Body of pancreas (tissue), 4 donors: Measurements from ENCODE around the gene RFTN1. TPM values are rescaled to one million over a fixed set of nuclear protein-coding genes. Genes with fewer than 3 reads are reported as not detected.

Experiments
- ATAC-seq: fragments of 150-250 bp; one replicate; pipeline ENCODE4 v1.9.1; 2016
- DNase-seq, 4 donors: peaks; one replicate each; pipeline ENCODE4 v3.0.0-alpha.2; 2019
- H3K27ac ChIP-seq, 4 donors: fragments of 200-600 bp; sonication (generic); 1 replicate in 3 of 4; 2 replicates in 1 of 4; pipeline versions ENCODE4 v1.5.1 to v1.6.1; 2016 to 2019; ENCODE audit warnings: mild to moderate bottlenecking in 1 of 4, mixed read lengths in 1 of 4, moderate library complexity in 1 of 4
- H3K27me3 ChIP-seq, 2 donors: fragments of 200-600 bp; sonication (generic); one replicate each; pipeline ENCODE4 v1.6.0; 2016; ENCODE audit warnings: mild to moderate bottlenecking in 1 of 2
- H3K36me3 ChIP-seq, 2 donors: fragments of 200-600 bp; sonication (generic); replicated peaks in 1 of 2; 2 replicates each; pipeline ENCODE4 v1.5.1; 2016; ENCODE audit warnings: low read depth in 2 of 2; ENCODE audit not compliant: insufficient read depth in 1 of 2
- H3K4me1 ChIP-seq: fragments of 200-600 bp; sonication (generic); one replicate; pipeline ENCODE4 v1.6.0; 2016
- H3K4me3 ChIP-seq, 2 donors: fragments of 200-600 bp; sonication (generic); 1 replicate in 1 of 2; 2 replicates in 1 of 2; pipeline ENCODE4 v1.5.1; 2016 to 2019
- H3K9me3 ChIP-seq, 3 donors: fragments of 200-600 bp; sonication (generic); 1 replicate in 2 of 3; 2 replicates in 1 of 3; pipeline ENCODE4 v1.5.1; 2016
- POLR2A ChIP-seq, 3 donors: fragments of 450-650 bp; IDR thresholded peaks; one replicate each; pipeline ENCODE4 v1.6.1; 2016; ENCODE audit warnings: antibody characterized with exemption in 3 of 3, mild to moderate bottlenecking in 2 of 3
- WGBS, 2 donors: methylation state at CpG; one replicate each; pipeline ENCODE4 v1.1.5; 2017; 5-methylcytosine and 5-hydroxymethylcytosine counted together
- intact Hi-C: fragments of 100-400 bp; cut with DNase I; formaldehyde crosslinking; loops from one replicate; pipeline ENCODE4 v1.15.1; 2023
- total RNA-seq, 2 donors: library from RNA; depleted of rRNA; stranded (reverse); fragments of >200 nt; gene quantifications; one replicate each; pipeline ENCODE4 v1.1.0, GENCODE V29; 2016
- TF ChIP-seq, protein P1 (sequence below), 7 experiments: fragments of 450-650 bp in 4 of 7; fragments of 200-600 bp in 3 of 7; sonication (generic) in 3 of 7; IDR thresholded peaks; one replicate each; pipeline ENCODE4 v1.5.1; 2016 to 2019; ENCODE audit warnings: antibody characterized with exemption in 7 of 7

RFTN1 gene
- total RNA-seq, 2 donors from 2014 or later, result 6.5 to 28.0 TPM

DNA sequence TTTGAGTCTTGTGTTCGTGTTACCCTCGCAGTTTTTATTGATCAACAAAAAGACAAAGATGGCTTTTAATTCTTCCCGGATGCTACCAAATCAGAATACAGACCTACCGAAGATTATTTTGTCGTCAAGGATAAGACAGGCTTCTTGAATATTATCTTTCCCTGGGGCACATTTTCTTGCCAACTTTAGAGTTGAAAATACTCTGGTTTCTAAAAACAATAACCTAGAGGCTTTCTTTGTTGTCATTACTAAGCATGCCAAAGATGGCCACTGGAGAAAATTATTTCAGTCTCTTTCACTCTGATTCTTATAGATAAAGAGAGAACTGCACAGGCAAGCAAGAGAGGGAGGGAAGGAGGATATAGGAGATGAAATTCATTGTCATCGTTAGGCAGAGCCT is 214.6 kb downstream of the RFTN1 start:
- TF ChIP-seq, protein P1, sequence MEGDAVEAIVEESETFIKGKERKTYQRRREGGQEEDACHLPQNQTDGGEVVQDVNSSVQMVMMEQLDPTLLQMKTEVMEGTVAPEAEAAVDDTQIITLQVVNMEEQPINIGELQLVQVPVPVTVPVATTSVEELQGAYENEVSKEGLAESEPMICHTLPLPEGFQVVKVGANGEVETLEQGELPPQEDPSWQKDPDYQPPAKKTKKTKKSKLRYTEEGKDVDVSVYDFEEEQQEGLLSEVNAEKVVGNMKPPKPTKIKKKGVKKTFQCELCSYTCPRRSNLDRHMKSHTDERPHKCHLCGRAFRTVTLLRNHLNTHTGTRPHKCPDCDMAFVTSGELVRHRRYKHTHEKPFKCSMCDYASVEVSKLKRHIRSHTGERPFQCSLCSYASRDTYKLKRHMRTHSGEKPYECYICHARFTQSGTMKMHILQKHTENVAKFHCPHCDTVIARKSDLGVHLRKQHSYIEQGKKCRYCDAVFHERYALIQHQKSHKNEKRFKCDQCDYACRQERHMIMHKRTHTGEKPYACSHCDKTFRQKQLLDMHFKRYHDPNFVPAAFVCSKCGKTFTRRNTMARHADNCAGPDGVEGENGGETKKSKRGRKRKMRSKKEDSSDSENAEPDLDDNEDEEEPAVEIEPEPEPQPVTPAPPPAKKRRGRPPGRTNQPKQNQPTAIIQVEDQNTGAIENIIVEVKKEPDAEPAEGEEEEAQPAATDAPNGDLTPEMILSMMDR (IDR thresholded peaks at IDR 0.05), result no peak
- no peak for TF ChIP-seq POLR2A (IDR thresholded peaks at IDR 0.05)
- intact Hi-C loops, result no loop called here
- DNase-seq, result no peak
- Histone ChIP-seq H3K4me3 (no peak overlapping the region), H3K27ac (no peak overlapping the region), H3K36me3 (peaks cover 0 to 2% of the 10 kb centered on the region in 2 donors), H3K27me3 (no peaks in the 10 kb centered on the region), H3K9me3 (no peaks in the 10 kb centered on the region), H3K4me1 (no peaks in the 10 kb centered on the region)
- WGBS, 2 donors, result 81 to 88% methylated on average over 6 of the region's 6 CpGs
- ATAC-seq, result no peak

DNA sequence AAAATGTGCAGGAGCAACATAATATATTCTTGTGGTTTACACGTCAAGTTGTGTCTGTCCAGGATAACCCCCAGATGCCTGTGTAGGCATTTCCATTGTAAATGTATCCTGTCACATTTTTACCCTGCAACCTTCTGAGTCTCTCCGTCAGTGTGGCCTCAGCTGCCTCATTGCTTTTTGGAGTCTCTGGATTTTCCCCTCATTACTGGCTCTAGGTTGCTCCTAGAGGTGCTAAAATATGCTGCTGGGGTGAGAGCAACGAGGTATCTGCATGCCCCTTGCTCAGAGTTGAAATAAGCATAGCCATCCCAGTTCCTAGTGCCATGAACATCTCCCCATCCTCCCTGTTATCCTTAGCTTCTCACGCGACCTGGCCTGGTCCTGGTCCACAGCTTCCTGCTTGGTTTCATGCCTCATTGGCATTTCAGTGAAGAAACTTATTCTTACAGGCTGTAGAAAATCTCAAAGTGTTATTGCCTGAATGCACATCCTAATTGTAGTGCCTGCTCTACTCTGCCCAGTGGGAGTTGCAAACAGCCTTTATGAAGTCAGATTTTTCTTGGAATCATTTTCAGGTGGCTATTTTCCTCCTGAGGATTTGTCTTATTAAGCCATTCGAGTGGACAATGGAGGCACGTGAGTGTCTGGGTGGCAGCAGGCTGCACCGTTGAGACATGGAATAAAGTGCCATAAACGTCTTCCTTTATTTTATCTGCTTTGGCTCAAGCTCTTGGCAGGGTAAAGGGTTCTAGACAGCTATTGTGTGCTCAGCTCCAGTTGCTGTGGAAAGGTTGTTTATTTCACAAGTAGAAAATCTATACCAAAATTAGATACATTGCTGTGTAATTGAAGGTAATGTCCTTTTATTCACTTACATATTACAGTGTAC is 215.3 kb downstream of the RFTN1 start:
- WGBS, 2 donors, result 80 to 81% methylated on average over 9 of the region's 9 CpGs

GRCh38 chr3:16295298-16295890 is 218.1 kb downstream of the RFTN1 start:
- no peaks in the 10 kb centered on the region for H3K4me1 ChIP-seq
- ATAC-seq (no peak), DNase-seq (no peak)
- H3K27ac ChIP-seq, result no peak overlapping the region
- 74 to 79% methylated on average over 3 of the region's 3 CpGs for WGBS, 2 donors
- H3K4me3 ChIP-seq, result no peak overlapping the region
- no peaks in the 10 kb centered on the region for H3K27me3 ChIP-seq
- no peak for TF ChIP-seq POLR2A (IDR thresholded peaks at IDR 0.05)
- TF ChIP-seq, protein P1 (IDR thresholded peaks at IDR 0.05), result no peak
- intact Hi-C loops, result no loop called here
- H3K36me3 ChIP-seq, result no peaks in the 10 kb centered on the region
- no peaks in the 10 kb centered on the region for H3K9me3 ChIP-seq

More for the DNA sequence above, 215.3 kb downstream of the RFTN1 start:
- Histone ChIP-seq H3K4me1 (no peaks in the 10 kb centered on the region), H3K9me3 (no peaks in the 10 kb centered on the region), H3K27me3 (no peaks in the 10 kb centered on the region), H3K4me3 (no peak overlapping the region), H3K27ac (no peak overlapping the region), H3K36me3 (peaks cover 0 to 2% of the 10 kb centered on the region in 2 donors)
- no peak for ATAC-seq
- intact Hi-C loops, result no loop called here
- DNase-seq, result no peak
- TF ChIP-seq POLR2A (IDR thresholded peaks at IDR 0.05), result no peak
- TF ChIP-seq, protein P1 (IDR thresholded peaks at IDR 0.05), result no peak

DNA sequence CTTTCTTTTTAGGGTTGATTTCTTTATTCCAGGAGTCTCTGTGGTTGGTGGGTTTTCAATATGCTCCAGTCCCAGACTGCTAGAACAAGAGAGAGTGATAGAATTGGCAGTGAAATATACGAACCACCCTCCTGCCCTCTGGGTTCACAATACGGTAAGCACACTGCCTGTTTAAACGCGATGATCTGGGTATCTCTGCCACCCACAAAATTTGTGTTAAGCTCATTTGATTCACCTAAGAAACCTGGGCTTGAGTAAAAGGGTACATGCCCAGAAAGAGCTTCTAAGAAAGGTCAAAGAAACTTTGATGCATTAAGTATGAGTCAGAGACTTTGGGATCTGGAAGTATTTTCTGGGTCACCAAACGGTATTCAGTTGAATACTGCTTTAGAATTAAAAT is 218.7 kb downstream of the RFTN1 start:
- Histone ChIP-seq H3K27ac (no peak overlapping the region), H3K36me3 (no peaks in the 10 kb centered on the region), H3K4me3 (no peak overlapping the region), H3K27me3 (no peaks in the 10 kb centered on the region), H3K4me1 (no peaks in the 10 kb centered on the region), H3K9me3 (no peaks in the 10 kb centered on the region)
- DNase-seq (no peak), ATAC-seq (no peak)
- intact Hi-C loops, result loop anchor here (5.0 kb wide), 1 partner anchor 257 kb away; no protein-coding TSS in a partner anchor
- WGBS, 2 donors, result 91 to 92% methylated on average over 5 of the region's 5 CpGs
- TF ChIP-seq, protein P1 (IDR thresholded peaks at IDR 0.05), result no peak
- TF ChIP-seq POLR2A (IDR thresholded peaks at IDR 0.05), result no peak
